Activated B cell treated with CpG ODN at 0.5 μM for 24 hours (primary cell): ENCODE results near the gene PLEKHA6. TPM values are rescaled to one million over a fixed set of nuclear protein-coding genes. Genes with fewer than 3 reads are reported as not detected.

Source experiments
- ATAC-seq: fragments of 200-7000 bp; cut with Tn5 transposase; one replicate; pipeline ENCODE4 v1.10.0; 2021; ENCODE audit warnings: low read depth, mild to moderate bottlenecking, moderate library complexity
- CTCF ChIA-PET: fragments of 350-600 bp; sonication (Branson Sonifier 250); formaldehyde crosslinking; loops from one replicate; lab custom pipeline; 2021; ENCODE audit warnings: antibody characterized with exemption; lab: Charles Lee
- POLR2A ChIA-PET: fragments of 350-600 bp; sonication (Branson Sonifier 250); formaldehyde crosslinking; loops from one replicate; lab custom pipeline; 2021; ENCODE audit warnings: antibody characterized with exemption; lab: Charles Lee
- DNase-seq: peaks from one replicate; pipeline ENCODE4 v3.0.0; 2022
- H3K27ac Mint-ChIP-seq: one replicate; pipeline ENCODE4 v1.8.0; 2020; ENCODE audit warnings: mixed read lengths
- H3K27me3 Mint-ChIP-seq: one replicate; pipeline ENCODE4 v1.8.0; 2021; ENCODE audit warnings: mixed read lengths
- H3K36me3 Mint-ChIP-seq: one replicate; pipeline ENCODE4 v1.8.0; 2021; ENCODE audit warnings: low read depth, mixed read lengths
- H3K4me1 Mint-ChIP-seq: one replicate; pipeline ENCODE4 v1.8.0; 2021; ENCODE audit warnings: mixed read lengths
- H3K4me3 Mint-ChIP-seq: one replicate; pipeline ENCODE4 v1.8.0; 2020; ENCODE audit warnings: mild to moderate bottlenecking, mixed read lengths
- H3K9me3 Mint-ChIP-seq: one replicate; pipeline ENCODE4 v1.8.0; 2020; ENCODE audit warnings: mixed read lengths
- CTCF ChIP-seq: fragments of 200-600 bp; IDR thresholded peaks from one replicate; pipeline ENCODE4 v1.8.0; 2022; ENCODE audit warnings: antibody characterized with exemption, mild to moderate bottlenecking
- intact Hi-C: fragments of 100-400 bp; cut with micrococcal nuclease; formaldehyde crosslinking; loops from one replicate; pipeline ENCODE4 v1.15.1; 2024
- total RNA-seq: library from RNA; stranded (reverse); gene quantifications from 2 replicates; pipeline ENCODE4 v1.2.3, GENCODE V29; 2022

The PLEKHA6 gene
- total RNA-seq, 1 donor from 2014 or later, result 0.62 TPM

GRCh38 chr1:204260601-204261197 is 99.0 kb downstream of the PLEKHA6 start:
- no peaks in the 10 kb centered on the region for H3K4me1 Mint-ChIP-seq
- H3K36me3 Mint-ChIP-seq, result no peaks in the 10 kb centered on the region
- no peak overlapping the region for H3K4me3 Mint-ChIP-seq
- intact Hi-C loops, result no loop called here
- no peaks in the 10 kb centered on the region for H3K27me3 Mint-ChIP-seq
- no peak for TF ChIP-seq CTCF
- H3K27ac Mint-ChIP-seq, result no peak overlapping the region
- no peak for DNase-seq
- ChIA-PET POLR2A (no interaction called here), CTCF (no interaction called here)
- ATAC-seq, result no peak
- H3K9me3 Mint-ChIP-seq, result no peaks in the 10 kb centered on the region

- CTCF ChIA-PET, result no interaction called here
- Mint-ChIP-seq H3K4me3 (no peak overlapping the region), H3K4me1 (no peaks in the 10 kb centered on the region), H3K27me3 (no peaks in the 10 kb centered on the region), H3K36me3 (no peaks in the 10 kb centered on the region), H3K9me3 (no peaks in the 10 kb centered on the region), H3K27ac (no peak overlapping the region)
- no peak for DNase-seq
- no peak for TF ChIP-seq CTCF
- intact Hi-C loops, result no loop called here
- POLR2A ChIA-PET, result no interaction called here
- no peak for ATAC-seq
Observed at GRCh38 chr1:204259782-204260181, 99.9 kb downstream of the PLEKHA6 start.

GRCh38 chr1:204259196-204259595 is 100.5 kb downstream of the PLEKHA6 start:
- no peaks in the 10 kb centered on the region for H3K9me3 Mint-ChIP-seq
- no peaks in the 10 kb centered on the region for H3K36me3 Mint-ChIP-seq
- no peak overlapping the region for H3K4me3 Mint-ChIP-seq
- TF ChIP-seq CTCF, result no peak
- ATAC-seq (no peak), DNase-seq (no peak)
- H3K4me1 Mint-ChIP-seq, result no peaks in the 10 kb centered on the region
- no peaks in the 10 kb centered on the region for H3K27me3 Mint-ChIP-seq
- intact Hi-C loops, result no loop called here
- H3K27ac Mint-ChIP-seq, result no peak overlapping the region
- ChIA-PET POLR2A (no interaction called here), CTCF (interaction anchor here (1.1 to 1.6 kb wide), 3 partner anchors 103 to 139 kb away, joined by 5 to 8 read pairs (median 6); no protein-coding TSS in a partner anchor)

GRCh38 chr1:204258213-204259115 is 101.3 kb downstream of the PLEKHA6 start:
- no peaks in the 10 kb centered on the region for H3K4me1 Mint-ChIP-seq
- ChIA-PET CTCF (interaction anchor here (1.0 to 1.6 kb wide), 4 partner anchors 25 to 140 kb away, joined by 3 to 8 read pairs (median 6); no protein-coding TSS in a partner anchor), POLR2A (no interaction called here)
- DNase-seq (no peak), ATAC-seq (no peak)
- no peak overlapping the region for H3K4me3 Mint-ChIP-seq
- intact Hi-C loops, result loop anchor here (1.0 kb wide), 1 partner anchor 105 kb away; no protein-coding TSS in a partner anchor
- no peaks in the 10 kb centered on the region for H3K36me3 Mint-ChIP-seq
- H3K27me3 Mint-ChIP-seq, result no peaks in the 10 kb centered on the region
- H3K27ac Mint-ChIP-seq, result no peak overlapping the region
- no peaks in the 10 kb centered on the region for H3K9me3 Mint-ChIP-seq
- no peak for TF ChIP-seq CTCF

GRCh38 chr1:204257446-204257845 is 102.3 kb downstream of the PLEKHA6 start:
- intact Hi-C loops, result no loop called here
- CTCF ChIA-PET, result interaction anchor here (1.6 kb wide), 1 partner anchor 141 kb away, joined by 6 read pairs; no protein-coding TSS in a partner anchor
- DNase-seq (no peak), ATAC-seq (no peak)
- Mint-ChIP-seq H3K27ac (no peak overlapping the region), H3K4me1 (no peaks in the 10 kb centered on the region), H3K4me3 (no peak overlapping the region), H3K9me3 (no peaks in the 10 kb centered on the region), H3K27me3 (no peaks in the 10 kb centered on the region), H3K36me3 (no peaks in the 10 kb centered on the region)
- POLR2A ChIA-PET, result no interaction called here
- no peak for TF ChIP-seq CTCF
